HG03103 (cell line): Measurements from ENCODE around the gene CHL1.

Experiments used
- ATAC-seq: cut with Tn5 transposase; IDR thresholded peaks from one replicate; pipeline ENCODE4 v1.9.1; 2021; ENCODE audit warnings: low read depth; ENCODE audit not compliant: unreplicated experiment

CHL1 gene

GRCh38 chr3:394775-395174 lies 198.2 kb downstream of the CHL1 start:
- ATAC-seq, result no peak

- ATAC-seq, result no peak
Observed at GRCh38 chr3:396293-396692, 199.7 kb downstream of the CHL1 start.

- ATAC-seq, result no peak
Observed at GRCh38 chr3:399647-400046, 203.1 kb downstream of the CHL1 start.

GRCh38 chr3:403826-404225 lies 207.3 kb downstream of the CHL1 start:
- no peak for ATAC-seq

- no peak for ATAC-seq
Observed at GRCh38 chr3:409011-409410, 212.4 kb downstream of the CHL1 start.

GRCh38 chr3:411226-411625 lies 214.7 kb downstream of the CHL1 start:
- ATAC-seq, result no peak

- ATAC-seq, result no peak
Observed at GRCh38 chr3:414063-414462, 217.5 kb downstream of the CHL1 start.

- no peak for ATAC-seq
Observed at GRCh38 chr3:418239-418929, 221.8 kb downstream of the CHL1 start.

GRCh38 chr3:420584-420983 lies 224.0 kb downstream of the CHL1 start:
- no peak for ATAC-seq

- no peak for ATAC-seq
Observed at GRCh38 chr3:425079-425478, 228.5 kb downstream of the CHL1 start.

GRCh38 chr3:426072-426471 lies 229.5 kb downstream of the CHL1 start:
- no peak for ATAC-seq

GRCh38 chr3:427128-427527 lies 230.6 kb downstream of the CHL1 start:
- no peak for ATAC-seq

- ATAC-seq, result no peak
Observed at GRCh38 chr3:430186-430585, 233.6 kb downstream of the CHL1 start.

GRCh38 chr3:435161-435560 lies 238.6 kb downstream of the CHL1 start:
- ATAC-seq, result no peak

GRCh38 chr3:436053-436452 lies 239.5 kb downstream of the CHL1 start:
- no peak for ATAC-seq

- ATAC-seq, result no peak
Observed at GRCh38 chr3:440826-441225, 244.3 kb downstream of the CHL1 start.

GRCh38 chr3:445960-446359 lies 249.4 kb downstream of the CHL1 start:
- ATAC-seq, result no peak

- ATAC-seq, result no peak
Observed at GRCh38 chr3:447671-448070, 251.1 kb downstream of the CHL1 start.

- no peak for ATAC-seq
Observed at GRCh38 chr3:449711-450110, 253.1 kb downstream of the CHL1 start.

- no peak for ATAC-seq
Observed at GRCh38 chr3:452221-452620, 255.7 kb downstream of the CHL1 start.

GRCh38 chr3:453106-453505 lies 256.5 kb downstream of the CHL1 start:
- no peak for ATAC-seq

- no peak for ATAC-seq
Observed at GRCh38 chr3:454986-455385, 258.4 kb downstream of the CHL1 start.

GRCh38 chr3:458124-458523 lies 261.6 kb downstream of the CHL1 start:
- no peak for ATAC-seq
